GM12878 (cell line): ENCODE results near the gene OTULINL. TPM values are rescaled to one million over a fixed set of nuclear protein-coding genes. Genes with fewer than 3 reads are reported as not detected.

ENCODE experiments used
- ATAC-seq: fragments of 200-7000 bp; cut with Tn5 transposase; 3 replicates; pipeline ENCODE4 v1.9.1; 2020; ENCODE audit warnings: mild to moderate bottlenecking, moderate library complexity
- BruUV-seq: library from RNA; stranded (reverse); fragments of 400-500 nt; replicated peaks from 2 replicates; lab custom pipeline; 2021; lab: Mats Ljungman, UMichigan
- CTCF ChIA-PET: fragments of 300-600 bp; sonication (Branson Sonifier 250); formaldehyde crosslinking; extraction: SDS; loops from one replicate; lab custom pipeline; 2021; ENCODE audit warnings: inconsistent platforms; lab: Yijun Ruan, JAX
- POLR2A ChIA-PET: fragments of 350-600 bp; formaldehyde crosslinking; extraction: SDS; loops from one replicate; lab custom pipeline; 2021; ENCODE audit warnings: inconsistent platforms; lab: Charles Lee
- RAD21 ChIA-PET: fragments of 300-600 bp; sonication (Branson Sonifier 250); formaldehyde crosslinking; loops from one replicate; lab custom pipeline; 2023; ENCODE audit warnings: antibody characterized with exemption; ENCODE audit not compliant: unreplicated experiment; lab: Charles Lee
- SMC1A ChIA-PET: fragments of 300-600 bp; sonication (Branson Sonifier 250); formaldehyde crosslinking; loops from one replicate; lab custom pipeline; 2023; ENCODE audit not compliant: unreplicated experiment, uncharacterized antibody; lab: Charles Lee
- DNase-seq: peaks from one replicate; pipeline ENCODE4 v3.0.0-alpha.2; 2011; ENCODE audit warnings: low read depth, low spot score
- FAIRE-seq: peaks from 3 replicates; lab custom pipeline; 2011; peaks lifted over from hg19 to GRCh38; lab: Jason Lieb, UNC
- H2AFZ ChIP-seq: 2 replicates; pipeline ENCODE4 v1.6.0; 2011; ENCODE audit warnings: low read depth, low read length, control low read depth; ENCODE audit not compliant: control insufficient read depth
- H3K27ac ChIP-seq: 2 replicates; pipeline ENCODE4 v1.5.1; 2011; ENCODE audit warnings: control low read depth; ENCODE audit not compliant: control insufficient read depth, insufficient read depth
- H3K27me3 ChIP-seq, 2 experiments: replicated peaks in 1 of 2; 2 replicates each; pipeline versions ENCODE4 v1.6.0 to v1.6.1; 2011; ENCODE audit warnings: low read length in 1 of 2; ENCODE audit not compliant: control insufficient read depth in 2 of 2, insufficient read depth in 2 of 2
- H3K36me3 ChIP-seq, 2 experiments: 2 replicates each; pipeline ENCODE4 v1.5.1; 2011; ENCODE audit warnings: low read length in 1 of 2; ENCODE audit not compliant: control insufficient read depth in 2 of 2, insufficient read depth in 2 of 2
- H3K4me1 ChIP-seq: 2 replicates; pipeline ENCODE4 v1.6.1; 2011; ENCODE audit warnings: mild to moderate bottlenecking, low read length, moderate library complexity, mixed read lengths; ENCODE audit not compliant: control insufficient read depth, insufficient read depth
- H3K4me2 ChIP-seq: 2 replicates; pipeline ENCODE4 v1.6.0; 2011; ENCODE audit warnings: control low read depth; ENCODE audit not compliant: control insufficient read depth, insufficient read depth
- H3K4me3 ChIP-seq: fragments of 200-600 bp; sonication (generic); 2 replicates; pipeline ENCODE4 v1.5.1; 2016
- H3K79me2 ChIP-seq: 2 replicates; pipeline ENCODE4 v1.6.0; 2011; ENCODE audit warnings: low read length; ENCODE audit not compliant: control insufficient read depth, insufficient read depth
- H3K9ac ChIP-seq: 2 replicates; pipeline ENCODE4 v1.8.0; 2011; ENCODE audit warnings: low read length, control low read depth, mixed read lengths; ENCODE audit not compliant: control insufficient read depth, insufficient read depth
- H3K9me3 ChIP-seq: replicated peaks from 3 replicates; pipeline ENCODE4 v1.5.1; 2011; ENCODE audit warnings: mild to moderate bottlenecking, low read length; ENCODE audit not compliant: control insufficient read depth, insufficient read depth
- H4K20me1 ChIP-seq: 2 replicates; pipeline ENCODE4 v1.6.0; 2011; ENCODE audit not compliant: control insufficient read depth, insufficient read depth
- CREB1 ChIP-seq: IDR thresholded peaks from 2 replicates; pipeline ENCODE4 v1.6.1; 2012; ENCODE audit warnings: low read depth, mild to moderate bottlenecking, inconsistent platforms
- CREM ChIP-seq: IDR thresholded peaks from 2 replicates; pipeline ENCODE4 v1.6.1; 2014; ENCODE audit warnings: antibody characterized with exemption, low read depth
- EED ChIP-seq: sonication (generic); IDR thresholded peaks from 2 replicates; pipeline ENCODE4 v1.6.1; 2016; ENCODE audit warnings: antibody characterized with exemption, low read depth
- EGR1 ChIP-seq, 2 experiments: IDR thresholded peaks; 1 replicate in 1 of 2; 2 replicates in 1 of 2; pipeline ENCODE4 v1.6.1; 2011 to 2012; ENCODE audit warnings: low read depth in 2 of 2, low read length in 2 of 2, borderline replicate concordance in 1 of 2, mild to moderate bottlenecking in 1 of 2, moderate library complexity in 1 of 2
- IRF5 ChIP-seq: fragments of 450-650 bp; IDR thresholded peaks from 2 replicates; pipeline ENCODE4 v1.6.1; 2017; ENCODE audit warnings: borderline replicate concordance
- REST ChIP-seq: IDR thresholded peaks from 2 replicates; pipeline ENCODE4 v1.6.1; 2012; ENCODE audit warnings: mild to moderate bottlenecking, low read depth, low read length
- RUNX3 ChIP-seq: IDR thresholded peaks from 2 replicates; pipeline ENCODE4 v1.6.1; 2012; ENCODE audit warnings: low read length, inconsistent platforms
- SUZ12 ChIP-seq: fragments of 200-600 bp; sonication (generic); IDR thresholded peaks from one replicate; pipeline ENCODE4 v1.6.1; 2018; ENCODE audit warnings: antibody characterized with exemption, mild to moderate bottlenecking; ENCODE audit not compliant: unreplicated experiment
- TAF1 ChIP-seq: IDR thresholded peaks from 2 replicates; pipeline ENCODE4 v1.6.1; 2011; ENCODE audit warnings: mild to moderate bottlenecking, low read depth, low read length, borderline replicate concordance
- ZNF687 ChIP-seq: fragments of 450-650 bp; IDR thresholded peaks from 2 replicates; pipeline ENCODE4 v1.6.1; 2017; ENCODE audit warnings: mild to moderate bottlenecking, moderate library complexity
- WGBS: methylation state at CpG from one replicate; pipeline ENCODE4 v1.1.6; 2016; ENCODE audit warnings: low lambda C conversion rate; ENCODE audit not compliant: insufficient replicate concordance, insufficient coverage; ENCODE audit errors: missing lambda C conversion rate; 5-methylcytosine and 5-hydroxymethylcytosine counted together
- in situ Hi-C: fragments of 300-500 bp; cut with MboI; formaldehyde crosslinking; loops from 9 replicates; pipeline ENCODE4 v1.14.3; 2018; ENCODE audit warnings: mixed read lengths
- intact Hi-C: fragments of 100-400 bp; cut with micrococcal nuclease; formaldehyde crosslinking; loops from one replicate; pipeline ENCODE4 v1.14.2; 2022; ENCODE audit not compliant: unreplicated experiment
- polyA plus RNA-seq, 11 experiments: library from polyadenylated mRNA; depleted of rRNA in 4 of 11; unstranded in 6 of 11; stranded (reverse) in 5 of 11; fragments of >200 nt; fragmentation: Nextera tagmentation in 4 of 11; fragmentation: Illumina TruSeq in 1 of 11; extraction: Ambion mirVana in 4 of 11; extraction: Trizol in 1 of 11; gene quantifications; 1 replicate in 1 of 11; 2 replicates in 10 of 11; pipeline versions ENCODE4 v1.2.1 to v1.2.3, GENCODE V29; 2011 to 2016; ENCODE audit warnings: inconsistent platforms in 2 of 11, missing spikeins in 2 of 11, low read depth in 1 of 11
- total RNA-seq, 4 experiments: library from RNA; depleted of rRNA in 3 of 4; stranded (reverse); fragments of >200 nt in 3 of 4; fragmentation: Illumina TruSeq in 1 of 4; extraction: Trizol in 1 of 4; gene quantifications; 2 replicates each; pipeline versions ENCODE4 v1.2.1 to v1.2.3, GENCODE V29; 2013 to 2021

OTULINL gene
- total and polyA plus RNA-seq, 10 of the 15 experiments (the other 5 are each of a cell fraction or from before 2014, with no cell fraction given), result 0.60 to 4.7 (median 1.8) TPM

- TF ChIP-seq IRF5, result no peak
- no peak for TF ChIP-seq EED
- TF ChIP-seq SUZ12, result no peak
- no peak for TF ChIP-seq ZNF687
- no peak for TF ChIP-seq CREM
Measured at GRCh38 chr5:14594378-14595074, 12.9 kb downstream of the OTULINL start (continued).

- FAIRE-seq (no peak), ATAC-seq (peak; percentile 73), DNase-seq (peak; percentile 48)
- intact Hi-C loops (no loop called here), in situ Hi-C loops (no loop called here)
- Histone ChIP-seq H3K27ac (peak overlapping the region; percentile 70), H3K27me3 (no peaks in the 10 kb centered on the region), H3K9me3 (no peaks in the 10 kb centered on the region), H3K36me3 (no peaks in the 10 kb centered on the region), H3K4me2 (peak overlapping the region; percentile 85), H3K4me1 (peaks cover 62% of the 10 kb centered on the region), H4K20me1 (no peaks in the 10 kb centered on the region), H2AFZ (peak overlapping the region; percentile 52), H3K9ac (peak overlapping the region; percentile 2; the same call in 1 of the 2 replicates), H3K79me2 (peaks cover 1% of the 10 kb centered on the region; the same call in 1 of the 2 replicates), H3K4me3 (no peak overlapping the region)
- SMC1A ChIA-PET, result interaction anchor here (0.9 kb wide), 1 partner anchor 196 kb away, joined by 3 read pairs; no protein-coding TSS in a partner anchor
- no TSS peak for BruUV-seq
- POLR2A ChIA-PET, result interaction anchor here (0.6 kb wide), 1 partner anchor 54 kb away, joined by 3 read pairs; no protein-coding TSS in a partner anchor
- 0% methylated on average over 3 of the region's 3 CpGs for WGBS
- RAD21 ChIA-PET, result interaction anchor here (1.3 kb wide), 1 partner anchor 54 kb away, joined by 5 read pairs; no protein-coding TSS in a partner anchor
- CTCF ChIA-PET, result interaction anchor here (0.8 kb wide), 1 partner anchor 60 kb away, joined by 4 read pairs; no protein-coding TSS in a partner anchor
- TF ChIP-seq CREM (peak; percentile 16; the same call in 1 of the 2 replicates), RUNX3 (peak; percentile 59), EGR1 (IDR thresholded peaks at IDR 0.05; ENCODE audit: borderline replicate concordance in 1 of 2, low read depth in 2 of 2, low read length in 2 of 2) (peak in 1 of 2 experiments; percentile 22; a peak in 1 of 3 replicates), CREB1 (0 out of 2 replicates have a peak, but pooled peaks have one; percentile 30), SUZ12 (no peak), REST (no peak), TAF1 (no peak)
Measured at GRCh38 chr5:14595189-14595588, 13.6 kb downstream of the OTULINL start.
